Psoas muscle (tissue), 8 donors: ENCODE data around the gene SLC27A1. TPM values are rescaled to one million over a fixed set of nuclear protein-coding genes. Genes with fewer than 3 reads are reported as not detected.
"Not testable (repeated sequence)": the region's sequence is repeated elsewhere in the genome, so short reads cannot be mapped to it uniquely, and the experiment has no call there.

Experiments
- ATAC-seq, 4 donors: fragments of 200-7000 bp; cut with Tn5 transposase; one replicate each; pipeline ENCODE4 v1.9.1; 2020; ENCODE audit warnings: moderate library complexity in 3 of 4, mild to moderate bottlenecking in 2 of 4
- DNase-seq, 2 donors: peaks; one replicate each; pipeline ENCODE4 v3.0.0-alpha.2; 2020
- H3K27ac ChIP-seq: fragments of 200-600 bp; one replicate; pipeline ENCODE4 v1.8.0; 2022
- H3K27me3 ChIP-seq, 3 donors: fragments of 200-600 bp in 1 of 3; one replicate each; pipeline versions ENCODE4 v1.6.1 to v1.8.0; 2013 to 2022; ENCODE audit warnings: low read length in 2 of 3, mild to moderate bottlenecking in 2 of 3, moderate library complexity in 1 of 3; ENCODE audit not compliant: insufficient read depth in 3 of 3
- H3K36me3 ChIP-seq, 2 donors: fragments of 200-600 bp in 1 of 2; one replicate each; pipeline versions ENCODE4 v1.6.1 to v1.8.0; 2013 to 2022; ENCODE audit warnings: low read depth in 1 of 2, mild to moderate bottlenecking in 1 of 2, moderate library complexity in 1 of 2; ENCODE audit not compliant: insufficient read depth in 1 of 2
- H3K4me1 ChIP-seq: fragments of 200-600 bp; one replicate; pipeline ENCODE4 v1.8.0; 2022
- H3K4me3 ChIP-seq: fragments of 200-600 bp; one replicate; pipeline ENCODE4 v1.8.0; 2022; ENCODE audit warnings: mild to moderate bottlenecking
- H3K9me3 ChIP-seq: fragments of 200-600 bp; one replicate; pipeline ENCODE4 v1.8.0; 2022
- CTCF ChIP-seq: fragments of 200-600 bp; IDR thresholded peaks from one replicate; pipeline ENCODE4 v1.8.0; 2022; ENCODE audit warnings: antibody characterized with exemption
- WGBS, 3 donors: extraction: QIAGEN DNeasy Blood & Tissue Kit; methylation state at CpG; one replicate each; pipeline versions ENCODE4 v1.1.6 to v1.1.7; 2013; 5-methylcytosine and 5-hydroxymethylcytosine counted together
- intact Hi-C, 2 donors: fragments of 100-400 bp; cut with DNase I; formaldehyde crosslinking; loops; one replicate each; pipeline versions ENCODE4 v1.11.0 to v1.14.2; 2022
- polyA plus RNA-seq, 3 donors: library from polyadenylated mRNA; stranded (reverse); fragments of 200-250 nt; gene quantifications; one replicate each; pipeline ENCODE4 v1.2.3, GENCODE V29; 2013
- total RNA-seq, 4 donors: library from RNA; stranded (reverse); fragmentation: NEBNext Ultra II Directional in 2 of 4; extraction: Animal tissue kit (Norgen Biotek cat#: 25700) in 2 of 4; gene quantifications; one replicate each; pipeline versions ENCODE4 v1.2.1 to v1.2.4, GENCODE V29; 2021 to 2023
- donor health status: healthy with polysubstance abuse.
- donor health status: DM: no; HTN: no; CAD: no; lungs with moderate emphysema.
- donor health status: Bipolar disorder and iron deficiency.
- donor health status: healthy.
- donor health status: DM: yes; HTN: yes; CAD: no.
- donor health status: DM: no; HTN: no; CAD: no.
- donor health status: DM: no; HTN: no; CAD: no.
- donor health status: DM: yes; HTN: yes; CAD: no.

The SLC27A1 gene
- total and polyA plus RNA-seq, 7 donors = 11.8 to 40.1 (median 25.5) TPM

- H3K4me3 ChIP-seq = no peak overlapping the region
- WGBS, 3 donors = 67 to 72% (median 71%) methylated on average over 4 of the region's 4 CpGs
- no peaks in the 10 kb centered on the region for H3K27me3 ChIP-seq
- no peak for TF ChIP-seq CTCF
- intact Hi-C loops = no loop called here
- no peaks in the 10 kb centered on the region for H3K36me3 ChIP-seq
- no peak for DNase-seq
- no peak for ATAC-seq
- H3K4me1 ChIP-seq = peaks cover 2% of the 10 kb centered on the region
- H3K9me3 ChIP-seq = no peaks in the 10 kb centered on the region
- H3K27ac ChIP-seq = no peak overlapping the region
Measured at GRCh38 chr19:17543986-17544385, 73.7 kb downstream of the SLC27A1 start.

DNA sequence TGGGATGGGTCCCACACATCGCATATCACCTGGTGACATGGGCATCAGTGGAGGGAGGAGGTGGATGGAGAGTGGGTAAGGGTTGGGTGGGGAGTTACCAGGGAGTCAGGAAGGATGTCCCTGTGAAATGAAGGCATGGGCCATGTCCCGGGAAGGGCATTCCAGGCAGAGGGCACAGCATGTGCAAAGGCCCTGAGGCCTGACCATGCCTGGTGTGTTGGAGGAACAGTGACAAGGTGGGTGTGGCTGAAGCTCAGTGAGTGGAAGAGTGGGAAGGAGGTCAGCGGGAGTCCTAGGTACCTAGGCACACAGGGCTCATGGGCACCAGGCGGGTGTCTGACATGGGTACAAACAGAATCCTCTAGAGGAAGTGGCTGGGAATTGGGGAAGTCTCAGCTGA is 74.1 kb downstream of the SLC27A1 start:
- WGBS, 3 donors = 81 to 99% (median 97%) methylated on average over 4 of the region's 4 CpGs
- Histone ChIP-seq H3K27ac (no peak overlapping the region), H3K27me3 (no peaks in the 10 kb centered on the region), H3K9me3 (no peaks in the 10 kb centered on the region), H3K4me3 (no peak overlapping the region), H3K36me3 (no peaks in the 10 kb centered on the region), H3K4me1 (no peaks in the 10 kb centered on the region)
- ATAC-seq = no peak
- DNase-seq = no peak
- intact Hi-C loops = no loop called here
- no peak for TF ChIP-seq CTCF

- Histone ChIP-seq H3K4me3 (no peak overlapping the region), H3K4me1 (peaks cover 5% of the 10 kb centered on the region), H3K27me3 (no peaks in the 10 kb centered on the region), H3K9me3 (no peaks in the 10 kb centered on the region), H3K27ac (no peak overlapping the region), H3K36me3 (no peaks in the 10 kb centered on the region)
- no peak for DNase-seq
- ATAC-seq = no peak
- 83 to 85% (median 83%) methylated on average over 6 of the region's 6 CpGs for WGBS, 3 donors
- intact Hi-C loops = no loop called here
- no peak for TF ChIP-seq CTCF
Measured at GRCh38 chr19:17548145-17548544, 77.8 kb downstream of the SLC27A1 start.

- Histone ChIP-seq H3K4me1 (peaks cover 12% of the 10 kb centered on the region), H3K36me3 (no peaks in the 10 kb centered on the region), H3K27ac (no peak overlapping the region), H3K27me3 (no peaks in the 10 kb centered on the region), H3K9me3 (no peaks in the 10 kb centered on the region), H3K4me3 (no peak overlapping the region)
- DNase-seq = no peak
- WGBS, 3 donors = 60 to 82% (median 66%) methylated on average over 5 of the region's 5 CpGs
- no peak for TF ChIP-seq CTCF
- no peak for ATAC-seq
- intact Hi-C loops = no loop called here
Measured at GRCh38 chr19:17549085-17549740, 78.9 kb downstream of the SLC27A1 start.

GRCh38 chr19:17550076-17550667 is 79.8 kb downstream of the SLC27A1 start:
- Histone ChIP-seq H3K9me3 (no peaks in the 10 kb centered on the region), H3K36me3 (no peaks in the 10 kb centered on the region), H3K4me1 (peaks cover 12% of the 10 kb centered on the region), H3K27ac (no peak overlapping the region), H3K4me3 (no peak overlapping the region), H3K27me3 (no peaks in the 10 kb centered on the region)
- ATAC-seq (no peak), DNase-seq (no peak)
- intact Hi-C loops = loop anchor here in 1 of 2 donors (5.0 kb wide), 1 partner anchor 38 kb away; the partner anchor contains the start of gene PGLS
- no peak for TF ChIP-seq CTCF
- WGBS, 3 donors = 90 to 92% (median 90%) methylated on average over 4 of the region's 4 CpGs

- H3K4me1 ChIP-seq = peaks cover 21% of the 10 kb centered on the region
- not testable (repeated sequence) for ATAC-seq, H3K4me3 ChIP-seq, H3K9me3 ChIP-seq, H3K27ac ChIP-seq, H3K36me3 ChIP-seq, DNase-seq, H3K27me3 ChIP-seq
- intact Hi-C loops = loop anchor here in 1 of 2 donors (5.0 kb wide), 1 partner anchor 40 kb away; the partner anchor contains the start of gene PGLS
- WGBS, 3 donors = 95 to 98% (median 98%) methylated on average over 4 of the region's 4 CpGs
Measured at GRCh38 chr19:17552735-17553134, 82.4 kb downstream of the SLC27A1 start.
